Caki2 (cell line): ENCODE results near the gene PCDHGC4. TPM values are rescaled to one million over a fixed set of nuclear protein-coding genes. Genes with fewer than 3 reads are reported as not detected.

Experiments
- DNase-seq: peaks from one replicate; pipeline ENCODE4 v3.0.0-alpha.2; 2015; ENCODE audit warnings: low read depth
- in situ Hi-C: cut with HindIII; loops from 2 replicates; pipeline ENCODE4 v1.10.0; 2016; ENCODE audit warnings: low sequenced_read_pairs, low pct_unique_long_range_greater_than_20kb, mixed read lengths
- total RNA-seq: library from RNA; depleted of rRNA; stranded (reverse); fragments of >200 nt; shearing (Covaris generic); gene quantifications from 2 replicates; pipeline ENCODE4 v1.2.3, GENCODE V29; 2014; ENCODE audit warnings: low replicate concordance

The PCDHGC4 gene
- total RNA-seq, 1 experiment from 2014 or later, result not detected

GRCh38 chr5:141488591-141489561 is 4.0 kb downstream of the PCDHGC4 start, which contains the start of gene PCDHGC5:
PCDHGC5 (plus strand) TSS chr5:141489081; CDS start chr5:141489241, 160 bp downstream.
- DNase-seq, result no peak
- in situ Hi-C loops, result no loop called here

- DNase-seq, result no peak
- in situ Hi-C loops, result no loop called here
Observed at GRCh38 chr5:141489841-141490240, 5.0 kb downstream of the PCDHGC4 start.

GRCh38 chr5:141490271-141490670 is 5.4 kb downstream of the PCDHGC4 start:
- DNase-seq, result no peak
- in situ Hi-C loops, result no loop called here

- in situ Hi-C loops, result no loop called here
- DNase-seq, result no peak
Observed at GRCh38 chr5:141490771-141491170, 5.9 kb downstream of the PCDHGC4 start.

GRCh38 chr5:141491323-141492167 is 6.7 kb downstream of the PCDHGC4 start:
- in situ Hi-C loops, result no loop called here
- no peak for DNase-seq

GRCh38 chr5:141492168-141492885 is 7.5 kb downstream of the PCDHGC4 start:
- in situ Hi-C loops, result no loop called here
- no peak for DNase-seq

GRCh38 chr5:141493500-141494422 is 8.9 kb downstream of the PCDHGC4 start:
- in situ Hi-C loops, result no loop called here
- DNase-seq, result no peak

GRCh38 chr5:141494761-141495452 is 10.1 kb downstream of the PCDHGC4 start:
- in situ Hi-C loops, result no loop called here
- DNase-seq, result no peak

- DNase-seq, result no peak
- in situ Hi-C loops, result no loop called here
Observed at GRCh38 chr5:141495453-141495811, 10.6 kb downstream of the PCDHGC4 start.

- in situ Hi-C loops, result no loop called here
- DNase-seq, result no peak
Observed at GRCh38 chr5:141496038-141496437, 11.2 kb downstream of the PCDHGC4 start.

- in situ Hi-C loops, result no loop called here
- DNase-seq, result no peak
Observed at GRCh38 chr5:141501761-141502160, 16.9 kb downstream of the PCDHGC4 start.

GRCh38 chr5:141503681-141504080 is 18.9 kb downstream of the PCDHGC4 start:
- no peak for DNase-seq
- in situ Hi-C loops, result no loop called here

GRCh38 chr5:141504216-141504615 is 19.4 kb downstream of the PCDHGC4 start:
- in situ Hi-C loops, result no loop called here
- DNase-seq, result no peak

- DNase-seq, result no peak
- in situ Hi-C loops, result no loop called here
Observed at GRCh38 chr5:141506381-141507155, 21.7 kb downstream of the PCDHGC4 start.

- no peak for DNase-seq
- in situ Hi-C loops, result no loop called here
Observed at GRCh38 chr5:141507387-141508091, 22.7 kb downstream of the PCDHGC4 start.

GRCh38 chr5:141508440-141508797 is 23.6 kb downstream of the PCDHGC4 start:
- no peak for DNase-seq
- in situ Hi-C loops, result no loop called here
